A549 (cell line): ENCODE measurements around the gene CLCN4.

Experiments used
- EP300 ChIP-seq, 2 experiments: fragments of >200 bp; sonication (Bioruptor Twin); formaldehyde crosslinking; IDR thresholded peaks; 2 replicates in 1 of 2; 3 replicates in 1 of 2; pipeline ENCODE4 v1.6.1; 2016 to 2017
- GATA3 ChIP-seq: IDR thresholded peaks from 2 replicates; pipeline ENCODE4 v1.6.1; 2012; ENCODE audit warnings: borderline replicate concordance
- PHF8 ChIP-seq: fragments of 200-600 bp; sonication (generic); IDR thresholded peaks from 2 replicates; pipeline ENCODE4 v1.6.1; 2016; ENCODE audit warnings: low read depth, mild to moderate bottlenecking, antibody characterized with exemption, moderate library complexity, borderline replicate concordance
- POLR2A ChIP-seq: IDR thresholded peaks from 2 replicates; pipeline ENCODE4 v1.6.1; 2012; ENCODE audit warnings: mild to moderate bottlenecking, low read length
- RAD21 ChIP-seq, 2 experiments: fragments of >200 bp in 1 of 2; sonication (Bioruptor Twin) in 1 of 2; formaldehyde crosslinking in 1 of 2; IDR thresholded peaks in 1 of 2; conservative IDR thresholded peaks in 1 of 2; 2 replicates in 1 of 2; 3 replicates in 1 of 2; pipeline ENCODE4 v1.6.1; 2012 to 2018; ENCODE audit warnings: inconsistent platforms in 1 of 2
- RFX5 ChIP-seq: fragments of 450-650 bp; IDR thresholded peaks from 2 replicates; pipeline ENCODE4 v1.7.1; 2014; ENCODE audit warnings: antibody characterized with exemption, mild to moderate bottlenecking, moderate library complexity
- RNF2 ChIP-seq: fragments of 200-600 bp; sonication (generic); IDR thresholded peaks from 2 replicates; pipeline ENCODE4 v1.6.1; 2016; ENCODE audit warnings: low read depth, mild to moderate bottlenecking, antibody characterized with exemption, moderate library complexity, borderline replicate concordance
- ZFP36 ChIP-seq: fragments of 450-650 bp; IDR thresholded peaks from 2 replicates; pipeline ENCODE4 v1.6.1; 2014; ENCODE audit warnings: borderline replicate concordance; ENCODE audit not compliant: partially characterized antibody

DNA sequence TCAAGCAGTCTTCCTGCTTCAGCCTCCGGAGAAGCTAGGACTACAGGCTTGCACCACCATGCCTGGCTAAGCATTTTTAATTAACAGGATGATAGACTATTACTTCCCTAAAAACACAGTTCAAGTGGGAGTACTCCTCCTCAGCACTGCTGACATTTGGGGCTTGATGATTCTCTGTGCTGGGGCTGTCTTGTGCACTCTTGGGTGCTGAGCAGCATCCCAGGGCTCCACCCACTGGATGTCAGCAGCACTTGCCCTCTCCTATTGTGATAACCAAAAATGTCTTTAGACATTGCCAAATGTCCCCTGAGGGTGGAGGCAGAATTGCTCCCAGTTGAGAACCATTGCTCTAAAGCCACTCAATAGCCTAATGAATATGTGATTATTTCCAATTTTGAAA is 60.4 kb downstream of the CLCN4 start:
- TF ChIP-seq EP300 (IDR thresholded peaks at IDR 0.05) (no peak), RNF2 (no peak), POLR2A (no peak), GATA3 (no peak), RAD21 (conservative IDR thresholded peaks at IDR 0.05 in 1 of 2, IDR thresholded peaks at IDR 0.05 in 1 of 2) (no peak), ZFP36 (no peak), RFX5 (no peak), PHF8 (no peak)
